Measurements from ENCODE around the gene ARHGEF39.

GRCh38 chr9:35684921-35685320 lies 19.9 kb upstream of the ARHGEF39 start:
- TF ChIP-seq POLR2A (IDR thresholded peaks at IDR 0.05) (no peak), CTCF (IDR thresholded peaks at IDR 0.05) (no peak)
